H1 (cell line): Measurements from ENCODE around the gene FAM120A. TPM values are rescaled to one million over a fixed set of nuclear protein-coding genes. Genes with fewer than 3 reads are reported as not detected.

ENCODE experiments used
- CTCF ChIA-PET: fragments of 300-600 bp; sonication (Branson Sonifier 250); formaldehyde crosslinking; loops from one replicate; lab custom pipeline; 2021; ENCODE audit not compliant: partially characterized antibody; lab: Charles Lee
- POLR2A ChIA-PET: fragments of 300-600 bp; sonication (Branson Sonifier 250); formaldehyde crosslinking; loops from one replicate; lab custom pipeline; 2021; ENCODE audit warnings: inconsistent platforms; ENCODE audit not compliant: partially characterized antibody; lab: Charles Lee
- DNase-seq, 2 experiments: peaks; one replicate each; pipeline versions ENCODE4 v3.0.0 to v3.0.0-alpha.2; 2010 to 2022; ENCODE audit warnings: low spot score in 2 of 2, low read depth in 1 of 2, mixed read lengths in 1 of 2
- FAIRE-seq: peaks from 2 replicates; lab custom pipeline; 2011; peaks lifted over from hg19 to GRCh38; lab: Jason Lieb, UNC
- H2AFZ ChIP-seq: 2 replicates; pipeline ENCODE4 v1.8.1; 2012; ENCODE audit warnings: low read length, inconsistent platforms
- H2AK5ac ChIP-seq: 2 replicates; pipeline ENCODE4 v1.6.1; 2013; ENCODE audit warnings: low read depth, low read length
- H2BK120ac ChIP-seq: replicated peaks from 2 replicates; pipeline ENCODE3; 2013; ENCODE audit warnings: low read depth, low read length, inconsistent platforms
- H2BK12ac ChIP-seq: 2 replicates; pipeline ENCODE4 v1.6.1; 2013; ENCODE audit warnings: low read depth, low read length
- H2BK15ac ChIP-seq: 2 replicates; pipeline ENCODE4 v1.6.1; 2013; ENCODE audit warnings: low read length
- H2BK20ac ChIP-seq: 2 replicates; pipeline ENCODE4 v1.6.1; 2013; ENCODE audit warnings: low read length
- H2BK5ac ChIP-seq: 2 replicates; pipeline ENCODE4 v1.6.1; 2013; ENCODE audit warnings: low read depth, low read length
- H3K14ac ChIP-seq: 2 replicates; pipeline ENCODE4 v1.6.1; 2013; ENCODE audit warnings: inconsistent platforms; ENCODE audit not compliant: insufficient read length
- H3K18ac ChIP-seq: 2 replicates; pipeline ENCODE4 v1.6.1; 2013; ENCODE audit warnings: low read length; ENCODE audit errors: extremely low read depth
- H3K23ac ChIP-seq: 2 replicates; pipeline ENCODE4 v1.6.1; 2013; ENCODE audit warnings: inconsistent platforms; ENCODE audit not compliant: insufficient read length
- H3K23me2 ChIP-seq: 2 replicates; pipeline ENCODE4 v1.6.1; 2013; ENCODE audit warnings: low read depth, low read length
- H3K27ac ChIP-seq: 2 replicates; pipeline ENCODE4 v1.6.1; 2011; ENCODE audit warnings: low read depth, low read length, inconsistent platforms
- H3K27me3 ChIP-seq, 4 experiments: replicated peaks in 1 of 4; 1 replicate in 1 of 4; 2 replicates in 3 of 4; pipeline versions ENCODE4 v1.6.1 to v1.8.1; 2011 to 2013; ENCODE audit warnings: low read length in 3 of 4, mild to moderate bottlenecking in 3 of 4, inconsistent platforms in 2 of 4, mixed read lengths in 2 of 4, moderate library complexity in 1 of 4; ENCODE audit not compliant: control insufficient read depth in 3 of 4, insufficient read depth in 3 of 4; ENCODE audit errors: extremely low read depth in 1 of 4
- H3K36me3 ChIP-seq, 4 experiments: 2 replicates each; pipeline versions ENCODE4 v1.6.1 to v1.8.1; 2011 to 2013; ENCODE audit warnings: mild to moderate bottlenecking in 4 of 4, low read length in 3 of 4, moderate library complexity in 2 of 4, control low read depth in 1 of 4, inconsistent platforms in 1 of 4; ENCODE audit not compliant: insufficient read depth in 4 of 4, control insufficient read depth in 2 of 4
- H3K4ac ChIP-seq: replicated peaks from 2 replicates; pipeline ENCODE3; 2013; ENCODE audit warnings: low read length, low read depth, mixed read lengths, inconsistent platforms; ENCODE audit not compliant: insufficient read length
- H3K4me1 ChIP-seq, 4 experiments: replicated peaks in 1 of 4; 1 replicate in 1 of 4; 2 replicates in 3 of 4; pipeline versions ENCODE4 v1.6.1 to v1.8.1; 2011 to 2013; ENCODE audit warnings: low read length in 3 of 4, inconsistent platforms in 2 of 4, mixed read lengths in 1 of 4; ENCODE audit not compliant: insufficient read depth in 4 of 4, control insufficient read depth in 3 of 4
- H3K4me2 ChIP-seq, 2 experiments: 2 replicates each; pipeline versions ENCODE4 v1.6.1 to v1.8.1; 2011 to 2013; ENCODE audit warnings: low read depth in 2 of 2, low read length in 2 of 2, control low read depth in 1 of 2, inconsistent platforms in 1 of 2, mild to moderate bottlenecking in 1 of 2; ENCODE audit not compliant: insufficient read depth in 1 of 2
- H3K4me3 ChIP-seq, 4 experiments: fragments of 200-600, 300-600 bp in 1 of 4; sonication (generic), shearing (Covaris generic), sonication (Bioruptor Twin) in 1 of 4; 2 replicates each; pipeline versions ENCODE4 v1.5.1 to v1.8.1; 2011 to 2016; ENCODE audit warnings: low read length in 4 of 4, low read depth in 3 of 4, control low read depth in 2 of 4, inconsistent platforms in 2 of 4, mild to moderate bottlenecking in 2 of 4, mixed read lengths in 1 of 4, moderate library complexity in 1 of 4; ENCODE audit not compliant: insufficient read depth in 2 of 4; ENCODE audit errors: extremely low read depth in 1 of 4
- H3K56ac ChIP-seq: replicated peaks from 2 replicates; pipeline ENCODE3; 2013; ENCODE audit warnings: low read depth, mild to moderate bottlenecking, mixed read lengths, low read length, inconsistent platforms; ENCODE audit not compliant: insufficient read length
- H3K79me1 ChIP-seq: 2 replicates; pipeline ENCODE4 v1.6.1; 2013; ENCODE audit warnings: low read depth, low read length, control low read depth
- H3K79me2 ChIP-seq, 2 experiments: 2 replicates each; pipeline versions ENCODE4 v1.6.1 to v1.8.1; 2012 to 2013; ENCODE audit warnings: low read length in 2 of 2, mild to moderate bottlenecking in 2 of 2, inconsistent platforms in 1 of 2; ENCODE audit not compliant: insufficient read depth in 2 of 2, control insufficient read depth in 1 of 2
- H3K9ac ChIP-seq, 4 experiments: replicated peaks in 1 of 4; 1 replicate in 1 of 4; 2 replicates in 3 of 4; pipeline versions ENCODE4 v1.6.1 to v1.8.1; 2011 to 2013; ENCODE audit warnings: low read depth in 3 of 4, low read length in 3 of 4, control low read depth in 2 of 4, mild to moderate bottlenecking in 2 of 4, moderate library complexity in 2 of 4, inconsistent platforms in 1 of 4; ENCODE audit errors: extremely low read depth in 1 of 4
- H3K9me3 ChIP-seq, 2 experiments: 2 replicates each; pipeline versions ENCODE4 v1.6.1 to v1.8.1; 2012 to 2013; ENCODE audit warnings: mild to moderate bottlenecking in 2 of 2, moderate library complexity in 2 of 2, control low read depth in 1 of 2, inconsistent platforms in 1 of 2, low read depth in 1 of 2, low read length in 1 of 2, mixed read lengths in 1 of 2; ENCODE audit not compliant: insufficient read depth in 2 of 2
- H4K20me1 ChIP-seq, 2 experiments: replicated peaks in 1 of 2; 2 replicates each; pipeline versions ENCODE3 to v1.8.1; 2011 to 2013; ENCODE audit warnings: inconsistent platforms in 2 of 2, low read length in 2 of 2, mild to moderate bottlenecking in 1 of 2; ENCODE audit not compliant: insufficient read depth in 2 of 2, control insufficient read depth in 1 of 2
- H4K5ac ChIP-seq: 2 replicates; pipeline ENCODE4 v1.6.1; 2013; ENCODE audit warnings: low read length, low read depth, mixed read lengths, inconsistent platforms; ENCODE audit not compliant: insufficient read length
- H4K8ac ChIP-seq: 2 replicates; pipeline ENCODE4 v1.8.0; 2013; ENCODE audit warnings: mild to moderate bottlenecking, moderate library complexity, low read length, inconsistent platforms; ENCODE audit not compliant: insufficient read depth; ENCODE audit errors: extremely low read depth
- H4K91ac ChIP-seq: replicated peaks from 2 replicates; pipeline ENCODE3; 2013; ENCODE audit warnings: low read length, mixed read lengths, inconsistent platforms; ENCODE audit not compliant: insufficient read length
- CTBP2 ChIP-seq: IDR thresholded peaks from 2 replicates; pipeline ENCODE4 v1.7.0; 2011; ENCODE audit warnings: borderline replicate concordance, mild to moderate bottlenecking, moderate library complexity, mixed read lengths, low read length; ENCODE audit not compliant: insufficient read depth, insufficient read length
- CTCF ChIP-seq, 3 experiments: IDR thresholded peaks; 1 replicate in 2 of 3; 2 replicates in 1 of 3; pipeline versions ENCODE4 v1.5.1 to v1.6.1; 2011; ENCODE audit warnings: low read length in 3 of 3, mild to moderate bottlenecking in 3 of 3, inconsistent platforms in 2 of 3, low read depth in 1 of 3, moderate library complexity in 1 of 3; ENCODE audit not compliant: insufficient read depth in 1 of 3; ENCODE audit errors: control extremely low read depth in 1 of 3
- GABPA ChIP-seq: IDR thresholded peaks from 2 replicates; pipeline ENCODE4 v1.6.1; 2011; ENCODE audit warnings: mild to moderate bottlenecking, low read length, moderate library complexity, borderline replicate concordance; ENCODE audit not compliant: insufficient read depth
- HDAC2 ChIP-seq, 2 experiments: fragments of 300-600 bp in 1 of 2; sonication (generic) in 1 of 2; IDR thresholded peaks; 2 replicates each; pipeline ENCODE4 v1.6.1; 2011 to 2012; ENCODE audit warnings: low read depth in 2 of 2, low read length in 2 of 2, mild to moderate bottlenecking in 2 of 2, moderate library complexity in 2 of 2, borderline replicate concordance in 1 of 2, inconsistent platforms in 1 of 2
- JUND ChIP-seq: IDR thresholded peaks from 2 replicates; pipeline ENCODE4 v1.6.1; 2011; ENCODE audit warnings: mild to moderate bottlenecking, improper control_type of control experiment, low read length
- NANOG ChIP-seq: IDR thresholded peaks from 2 replicates; pipeline ENCODE4 v1.6.1; 2011; ENCODE audit warnings: low read length, low read depth, mild to moderate bottlenecking, inconsistent platforms; ENCODE audit not compliant: insufficient read depth, poor library complexity, severe bottlenecking
- RAD21 ChIP-seq, 2 experiments: IDR thresholded peaks in 1 of 2; conservative IDR thresholded peaks in 1 of 2; 2 replicates each; pipeline ENCODE4 v1.6.1; 2011; ENCODE audit warnings: low read depth in 2 of 2, low read length in 2 of 2, improper control_type of control experiment in 1 of 2, inconsistent platforms in 1 of 2, mild to moderate bottlenecking in 1 of 2, moderate library complexity in 1 of 2
- SAP30 ChIP-seq: fragments of 300-600 bp; sonication (generic); IDR thresholded peaks from 2 replicates; pipeline ENCODE4 v1.7.1; 2012; ENCODE audit warnings: low read length, moderate library complexity, mild to moderate bottlenecking, inconsistent platforms; ENCODE audit not compliant: insufficient read depth, insufficient replicate concordance
- SIN3A ChIP-seq, 2 experiments: IDR thresholded peaks in 1 of 2; conservative IDR thresholded peaks in 1 of 2; 2 replicates each; pipeline ENCODE4 v1.6.1; 2011 to 2012; ENCODE audit warnings: low read length in 2 of 2, improper control_type of control experiment in 1 of 2, low read depth in 1 of 2, mild to moderate bottlenecking in 1 of 2
- WGBS, 2 experiments: shearing (Covaris generic) in 1 of 2; methylation state at CpG; one replicate each; pipeline versions ENCODE4 v1.1.6 to v1.1.7; 2013 to 2015; ENCODE audit warnings: low lambda C conversion rate in 2 of 2, mixed read lengths in 2 of 2, inconsistent platforms in 1 of 2, low coverage in 1 of 2, missing lambda C conversion rate in 1 of 2; ENCODE audit not compliant: insufficient replicate concordance in 2 of 2, insufficient coverage in 1 of 2, insufficient read length in 1 of 2; ENCODE audit errors: extremely low coverage in 1 of 2, missing lambda C conversion rate in 1 of 2; 5-methylcytosine and 5-hydroxymethylcytosine counted together
- polyA plus RNA-seq, 7 experiments: library from polyadenylated mRNA; depleted of rRNA in 3 of 7; stranded (reverse) in 5 of 7; unstranded in 2 of 7; fragments of >200 nt in 5 of 7; fragments of 200-250 nt in 2 of 7; gene quantifications; 1 replicate in 5 of 7; 2 replicates in 1 of 7; 4 replicates in 1 of 7; pipeline versions ENCODE4 v1.2.1 to v1.2.3, GENCODE V29; 2011 to 2013; ENCODE audit warnings: missing spikeins in 2 of 7, mixed read lengths in 2 of 7
- total RNA-seq: library from RNA; stranded (reverse); fragmentation: NEBNext Ultra II Directional; extraction: Animal tissue kit (Norgen Biotek cat#: 25700); gene quantifications from 2 replicates; pipeline ENCODE4 v1.2.1, GENCODE V29; 2021

The FAM120A gene
- total and polyA plus RNA-seq, 2 of the 8 experiments (the other 6 are each of a cell fraction or from before 2014, with no cell fraction given): 24.9 to 54.7 TPM

DNA sequence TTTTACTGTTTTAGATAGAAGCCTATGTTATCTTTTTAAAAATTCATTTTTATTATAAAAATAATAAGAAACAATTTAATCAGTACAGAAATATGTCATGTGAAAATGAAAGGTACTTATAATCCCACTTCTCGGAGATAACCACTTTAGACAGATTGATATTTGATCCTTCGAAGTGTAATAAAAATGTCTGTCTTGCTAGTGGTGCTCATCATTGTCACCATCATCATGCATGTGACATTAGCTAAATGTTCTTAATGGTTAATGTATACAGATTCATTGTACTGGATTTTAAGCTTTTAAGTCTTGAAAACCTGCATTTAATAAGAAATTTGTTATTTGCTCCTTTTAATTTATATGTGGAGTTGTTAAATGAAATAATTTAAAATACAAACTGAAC, 32.0 kb downstream of the FAM120A start:
- peaks cover 0 to 3% of the 10 kb centered on the region in 2 experiments for H4K20me1 ChIP-seq
- CTCF ChIA-PET: interaction anchor here (0.6 to 2.2 kb wide), 5 partner anchors 18 to 446 kb away, joined by 3 to 8 read pairs (median 4); partner anchors contain the start of gene FAM120AOS

More for the DNA sequence above, 32.0 kb downstream of the FAM120A start:
- no peak overlapping the region for H3K4me3 ChIP-seq
- peaks cover 3 to 10% (median 6%) of the 10 kb centered on the region in 4 experiments; a peak in 5 of 7 replicates for H3K4me1 ChIP-seq
- H3K27ac ChIP-seq: no peak overlapping the region
- H3K4me2 ChIP-seq: no peak overlapping the region
- no peak overlapping the region for H4K91ac ChIP-seq
- H2AFZ ChIP-seq: no peak overlapping the region
- FAIRE-seq: no peak
- no peak overlapping the region for H3K9ac ChIP-seq
- no peak overlapping the region for H3K14ac ChIP-seq
- H3K79me1 ChIP-seq: peaks cover 14% of the 10 kb centered on the region
- H2BK20ac ChIP-seq: no peak overlapping the region
- H2BK12ac ChIP-seq: no peak overlapping the region
- H3K4ac ChIP-seq: no peak overlapping the region
- H3K9me3 ChIP-seq: no peaks in the 10 kb centered on the region
- H4K5ac ChIP-seq: no peak overlapping the region
- peaks cover 2 to 8% (median 3%) of the 10 kb centered on the region in 4 experiments; a peak in 5 of 8 replicates for H3K36me3 ChIP-seq
- no peak overlapping the region for H2BK5ac ChIP-seq
- H3K23me2 ChIP-seq: no peaks in the 10 kb centered on the region
- no peak overlapping the region for H3K23ac ChIP-seq
- WGBS, 2 experiments: 93% methylated on average over 2 of the region's 2 CpGs; no CpG with 5 or more reads in 1 of the 2 experiments
- H3K56ac ChIP-seq: no peak overlapping the region
- H2BK120ac ChIP-seq: no peak overlapping the region
- peaks cover 0 to 44% of the 10 kb centered on the region in 2 experiments; a peak in 2 of 4 replicates for H3K79me2 ChIP-seq
- no peak overlapping the region for H2AK5ac ChIP-seq
- TF ChIP-seq SIN3A (conservative IDR thresholded peaks at IDR 0.05 in 1 of 2, IDR thresholded peaks at IDR 0.05 in 1 of 2; ENCODE audit: low read depth in 1 of 2, low read length in 2 of 2): no peak
- no peak for TF ChIP-seq SAP30
- no peak for TF ChIP-seq JUND
- TF ChIP-seq RAD21 (IDR thresholded peaks at IDR 0.05 in 1 of 2, conservative IDR thresholded peaks at IDR 0.05 in 1 of 2; ENCODE audit: low read depth in 2 of 2, low read length in 2 of 2): no peak
- TF ChIP-seq NANOG: no peak
- no peak for TF ChIP-seq GABPA
- no peak for TF ChIP-seq CTCF (IDR thresholded peaks at IDR 0.05; ENCODE audit: control extremely low read depth in 1 of 3, insufficient read depth in 1 of 3, low read depth in 1 of 3, low read length in 3 of 3)
- TF ChIP-seq HDAC2 (IDR thresholded peaks at IDR 0.05; ENCODE audit: borderline replicate concordance in 1 of 2, low read depth in 2 of 2, low read length in 2 of 2): no peak
- no peak for TF ChIP-seq CTBP2
- TF ChIP-seq, all 59 proteins: peak for 0
- no peak overlapping the region for H3K18ac ChIP-seq
- no peak for DNase-seq
- no peak overlapping the region for H4K8ac ChIP-seq
- no peaks in the 10 kb centered on the region for H3K27me3 ChIP-seq
- no peak overlapping the region for H2BK15ac ChIP-seq
- POLR2A ChIA-PET: no interaction called here
